AG10803 (cell line): ENCODE measurements around the gene UBASH3A.

ENCODE experiments used
- DNase-seq: peaks from one replicate; pipeline ENCODE4 v3.0.0; 2010; ENCODE audit warnings: low read depth
- H3K4me3 ChIP-seq: 2 replicates; pipeline ENCODE4 v1.5.1; 2011; ENCODE audit warnings: mild to moderate bottlenecking, low read length, control low read depth
- TF ChIP-seq, protein P1 (sequence below): conservative IDR thresholded peaks from 2 replicates; pipeline ENCODE4 v1.5.1; 2011; ENCODE audit warnings: mild to moderate bottlenecking, low read length, control low read depth, inconsistent platforms

UBASH3A gene, protein sequence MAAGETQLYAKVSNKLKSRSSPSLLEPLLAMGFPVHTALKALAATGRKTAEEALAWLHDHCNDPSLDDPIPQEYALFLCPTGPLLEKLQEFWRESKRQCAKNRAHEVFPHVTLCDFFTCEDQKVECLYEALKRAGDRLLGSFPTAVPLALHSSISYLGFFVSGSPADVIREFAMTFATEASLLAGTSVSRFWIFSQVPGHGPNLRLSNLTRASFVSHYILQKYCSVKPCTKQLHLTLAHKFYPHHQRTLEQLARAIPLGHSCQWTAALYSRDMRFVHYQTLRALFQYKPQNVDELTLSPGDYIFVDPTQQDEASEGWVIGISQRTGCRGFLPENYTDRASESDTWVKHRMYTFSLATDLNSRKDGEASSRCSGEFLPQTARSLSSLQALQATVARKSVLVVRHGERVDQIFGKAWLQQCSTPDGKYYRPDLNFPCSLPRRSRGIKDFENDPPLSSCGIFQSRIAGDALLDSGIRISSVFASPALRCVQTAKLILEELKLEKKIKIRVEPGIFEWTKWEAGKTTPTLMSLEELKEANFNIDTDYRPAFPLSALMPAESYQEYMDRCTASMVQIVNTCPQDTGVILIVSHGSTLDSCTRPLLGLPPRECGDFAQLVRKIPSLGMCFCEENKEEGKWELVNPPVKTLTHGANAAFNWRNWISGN

DNA sequence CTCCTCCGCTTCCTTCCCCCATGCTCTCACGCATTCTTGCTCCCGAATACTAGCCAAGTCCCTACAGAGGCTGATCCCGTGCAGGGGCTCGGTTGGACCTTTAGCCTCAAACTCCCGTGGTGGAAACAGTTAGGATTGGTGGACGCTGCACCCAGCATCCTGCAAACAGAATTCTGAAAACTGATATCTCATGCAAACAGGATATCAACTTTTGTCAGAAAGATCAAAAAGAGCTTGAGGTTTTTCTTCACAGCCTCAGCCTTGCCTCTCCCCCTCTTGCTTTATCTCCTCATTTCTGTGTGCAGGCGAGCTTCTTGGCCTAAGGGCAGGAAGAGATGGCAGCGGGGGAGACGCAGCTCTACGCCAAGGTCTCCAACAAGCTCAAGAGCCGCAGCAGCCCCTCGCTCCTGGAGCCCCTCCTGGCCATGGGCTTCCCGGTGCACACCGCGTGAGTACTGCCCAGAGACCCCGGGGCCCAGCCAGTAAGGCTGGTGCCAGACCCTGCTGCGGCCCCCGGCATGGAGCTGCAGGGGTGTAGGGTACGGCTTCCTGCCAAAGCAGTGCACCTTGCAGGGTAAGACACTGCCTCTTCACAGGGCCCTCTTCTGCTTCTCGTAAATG lies at the start of gene UBASH3A:
TSS of gene UBASH3A (plus strand) at position 292 of the 621 bp plus-strand sequence. CDS start at position 336, 44 bp downstream.
- no peak within 1 kb of the TSS for H3K4me3 ChIP-seq
- no peak for DNase-seq
- TF ChIP-seq, protein P1, sequence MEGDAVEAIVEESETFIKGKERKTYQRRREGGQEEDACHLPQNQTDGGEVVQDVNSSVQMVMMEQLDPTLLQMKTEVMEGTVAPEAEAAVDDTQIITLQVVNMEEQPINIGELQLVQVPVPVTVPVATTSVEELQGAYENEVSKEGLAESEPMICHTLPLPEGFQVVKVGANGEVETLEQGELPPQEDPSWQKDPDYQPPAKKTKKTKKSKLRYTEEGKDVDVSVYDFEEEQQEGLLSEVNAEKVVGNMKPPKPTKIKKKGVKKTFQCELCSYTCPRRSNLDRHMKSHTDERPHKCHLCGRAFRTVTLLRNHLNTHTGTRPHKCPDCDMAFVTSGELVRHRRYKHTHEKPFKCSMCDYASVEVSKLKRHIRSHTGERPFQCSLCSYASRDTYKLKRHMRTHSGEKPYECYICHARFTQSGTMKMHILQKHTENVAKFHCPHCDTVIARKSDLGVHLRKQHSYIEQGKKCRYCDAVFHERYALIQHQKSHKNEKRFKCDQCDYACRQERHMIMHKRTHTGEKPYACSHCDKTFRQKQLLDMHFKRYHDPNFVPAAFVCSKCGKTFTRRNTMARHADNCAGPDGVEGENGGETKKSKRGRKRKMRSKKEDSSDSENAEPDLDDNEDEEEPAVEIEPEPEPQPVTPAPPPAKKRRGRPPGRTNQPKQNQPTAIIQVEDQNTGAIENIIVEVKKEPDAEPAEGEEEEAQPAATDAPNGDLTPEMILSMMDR = no peak

DNA sequence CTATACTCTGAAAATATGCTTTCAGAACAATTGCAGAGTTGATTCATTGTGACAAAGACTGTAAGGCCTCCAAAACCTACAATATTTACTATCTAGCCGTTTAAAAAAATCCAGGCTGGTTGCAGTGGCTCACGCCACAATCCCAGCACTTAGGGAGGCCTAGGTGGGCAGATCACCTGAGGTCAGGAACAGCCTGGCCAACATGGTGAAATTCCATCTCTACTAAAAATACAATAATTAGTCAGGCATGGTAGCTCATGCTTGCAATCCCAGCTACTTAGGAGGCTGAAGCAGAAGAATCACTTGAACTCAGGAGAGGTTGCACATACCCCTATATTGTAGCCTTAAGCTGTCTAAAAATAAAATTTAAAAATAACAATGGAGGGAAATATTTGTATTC lies 47.7 kb upstream of the UBASH3A start:
- DNase-seq = no peak
- no peak overlapping the region for H3K4me3 ChIP-seq
- TF ChIP-seq, protein P1 = no peak

DNA sequence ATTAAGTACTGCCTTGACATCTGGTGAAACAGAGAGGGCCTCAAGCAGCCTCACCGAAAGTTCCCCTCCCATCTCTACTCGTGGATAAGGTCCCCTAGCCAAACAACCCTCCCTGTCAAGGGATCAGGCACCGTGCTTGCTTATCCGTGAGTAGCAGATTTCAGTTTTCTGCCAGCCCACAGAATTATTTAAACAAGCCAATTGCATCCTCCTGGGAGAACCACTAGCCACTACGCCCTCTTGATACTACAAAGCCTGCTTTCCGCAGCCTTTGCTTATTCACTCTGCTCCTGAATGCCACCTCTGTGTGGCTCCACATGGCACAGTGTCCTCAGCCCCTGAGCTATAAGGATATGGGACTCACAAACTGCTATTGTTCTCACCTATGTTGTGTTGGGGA lies 47.1 kb upstream of the UBASH3A start:
- TF ChIP-seq, protein P1 = no peak
- DNase-seq = no peak
- H3K4me3 ChIP-seq = no peak overlapping the region

DNA sequence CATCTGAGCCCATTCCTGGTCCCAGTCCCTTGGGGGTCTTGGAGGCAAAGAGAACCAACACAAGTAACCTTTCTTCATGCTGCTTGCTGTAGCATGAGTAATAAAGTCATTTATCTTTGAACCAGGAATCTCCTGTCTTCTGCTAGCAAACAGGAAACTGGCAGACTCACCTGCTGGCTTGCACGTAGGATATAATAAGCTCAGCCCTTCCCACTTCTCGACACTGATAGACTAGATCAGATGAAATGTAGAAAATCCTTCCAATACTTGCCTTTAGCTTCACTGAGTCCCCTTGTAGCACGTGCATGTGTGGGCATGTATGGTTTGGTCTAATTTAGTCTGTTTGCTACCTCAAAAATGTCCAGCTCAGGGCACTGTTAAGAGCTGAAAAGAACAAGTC lies 46.4 kb upstream of the UBASH3A start:
- TF ChIP-seq, protein P1 = no peak

DNA sequence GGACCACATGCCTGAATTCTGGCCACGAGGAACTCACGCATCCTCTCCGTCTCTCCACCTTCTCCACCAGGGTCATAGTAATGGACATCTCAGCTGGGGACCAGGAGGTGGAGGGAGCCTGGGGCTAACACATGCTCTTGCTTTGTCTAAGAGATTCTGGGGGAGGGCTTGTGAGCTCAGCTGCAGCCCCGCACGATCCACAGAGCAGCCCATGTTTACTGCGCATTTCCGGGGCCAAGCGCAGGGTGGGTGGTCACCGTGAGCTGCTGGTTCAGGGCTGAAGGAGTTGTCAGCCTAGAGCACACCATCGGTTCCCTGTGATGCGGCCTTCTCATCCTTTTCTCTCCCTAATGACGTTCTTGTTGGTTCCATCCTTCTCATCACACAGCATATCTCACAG lies 45.4 kb upstream of the UBASH3A start:
- H3K4me3 ChIP-seq = no peak overlapping the region
- DNase-seq = no peak
- TF ChIP-seq, protein P1 = no peak

More for the DNA sequence above, 46.4 kb upstream of the UBASH3A start:
- no peak for DNase-seq
- H3K4me3 ChIP-seq = no peak overlapping the region

DNA sequence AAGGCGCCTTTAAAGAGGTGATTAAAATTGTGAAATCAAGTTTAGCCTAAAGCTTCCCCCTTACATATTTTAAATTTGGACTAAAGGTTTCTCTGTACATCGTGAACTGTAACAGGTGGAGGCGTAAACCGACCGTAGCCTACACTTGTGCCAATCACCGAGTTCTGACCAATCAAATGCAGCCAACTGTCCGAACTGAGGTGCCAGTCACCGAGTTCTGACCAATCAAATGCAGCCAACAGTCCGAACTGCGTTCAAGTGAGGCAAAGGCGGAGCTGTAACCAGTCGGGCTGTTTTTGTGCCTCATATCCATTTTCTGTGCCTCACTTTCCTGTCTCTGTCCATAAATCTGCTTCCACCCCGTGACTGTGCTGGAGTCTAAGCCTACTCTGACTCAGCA lies 44.8 kb upstream of the UBASH3A start:
- DNase-seq = no peak
- H3K4me3 ChIP-seq = no peak overlapping the region
- TF ChIP-seq, protein P1 = no peak
